Measurements from ENCODE around the gene PRRC2B.

DNA sequence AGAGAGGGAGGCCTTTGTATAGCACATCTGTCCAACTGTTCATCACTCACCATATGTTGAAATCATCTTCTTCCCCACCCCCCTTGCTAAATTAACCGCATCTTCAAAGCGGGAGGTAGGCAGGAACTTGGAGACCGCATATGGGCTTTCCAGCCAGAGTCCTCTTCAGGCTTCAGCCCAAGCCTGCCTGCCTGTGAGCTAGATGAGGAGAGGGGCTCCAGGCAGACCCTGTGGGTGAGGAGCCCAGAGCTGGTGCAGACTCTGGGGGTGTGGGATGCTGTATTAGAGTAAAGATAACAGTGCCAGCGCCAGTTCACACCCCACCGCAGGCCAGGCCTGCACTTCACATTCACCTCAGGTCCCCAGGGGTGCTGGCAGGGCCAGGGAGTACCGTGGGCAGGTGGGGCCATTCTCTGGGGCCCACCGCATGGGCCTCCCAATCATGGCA is 16.2 kb downstream of the PRRC2B start:
- TF ChIP-seq EZH2 (optimal IDR thresholded peaks at IDR 0.05; ENCODE audit: low read depth, low read length): no peak
- TF ChIP-seq, protein P1, sequence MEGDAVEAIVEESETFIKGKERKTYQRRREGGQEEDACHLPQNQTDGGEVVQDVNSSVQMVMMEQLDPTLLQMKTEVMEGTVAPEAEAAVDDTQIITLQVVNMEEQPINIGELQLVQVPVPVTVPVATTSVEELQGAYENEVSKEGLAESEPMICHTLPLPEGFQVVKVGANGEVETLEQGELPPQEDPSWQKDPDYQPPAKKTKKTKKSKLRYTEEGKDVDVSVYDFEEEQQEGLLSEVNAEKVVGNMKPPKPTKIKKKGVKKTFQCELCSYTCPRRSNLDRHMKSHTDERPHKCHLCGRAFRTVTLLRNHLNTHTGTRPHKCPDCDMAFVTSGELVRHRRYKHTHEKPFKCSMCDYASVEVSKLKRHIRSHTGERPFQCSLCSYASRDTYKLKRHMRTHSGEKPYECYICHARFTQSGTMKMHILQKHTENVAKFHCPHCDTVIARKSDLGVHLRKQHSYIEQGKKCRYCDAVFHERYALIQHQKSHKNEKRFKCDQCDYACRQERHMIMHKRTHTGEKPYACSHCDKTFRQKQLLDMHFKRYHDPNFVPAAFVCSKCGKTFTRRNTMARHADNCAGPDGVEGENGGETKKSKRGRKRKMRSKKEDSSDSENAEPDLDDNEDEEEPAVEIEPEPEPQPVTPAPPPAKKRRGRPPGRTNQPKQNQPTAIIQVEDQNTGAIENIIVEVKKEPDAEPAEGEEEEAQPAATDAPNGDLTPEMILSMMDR (IDR thresholded peaks at IDR 0.05; ENCODE audit: low read length): no peak
